Pancreas (tissue), 10 donors: ENCODE data around the gene TMEM187. TPM values are rescaled to one million over a fixed set of nuclear protein-coding genes. Genes with fewer than 3 reads are reported as not detected.

Source experiments
- ATAC-seq, 4 donors: fragments of 200-7000 bp; cut with Tn5 transposase; one replicate each; pipeline versions ENCODE4 v1.8.0 to v1.9.1; 2020; ENCODE audit warnings: mild to moderate bottlenecking in 4 of 4, moderate library complexity in 4 of 4
- DNase-seq, 6 donors: peaks; one replicate each; pipeline ENCODE4 v3.0.0-alpha.2; 2020
- FAIRE-seq: peaks from 2 replicates; lab custom pipeline; 2012; peaks lifted over from hg19 to GRCh38; lab: Jason Lieb, UNC
- H3K27ac ChIP-seq, 4 donors: fragments of 200-600 bp; sonication (generic); 1 replicate in 3 of 4; 2 replicates in 1 of 4; pipeline versions ENCODE4 v1.5.0 to v1.8.0; 2020
- H3K27me3 ChIP-seq, 4 donors: fragments of 200-600 bp; one replicate each; pipeline ENCODE4 v1.8.0; 2021
- H3K36me3 ChIP-seq, 3 donors: fragments of 200-600 bp; sonication (generic) in 1 of 3; one replicate each; pipeline versions ENCODE4 v1.5.0 to v1.8.0; 2020 to 2021
- H3K4me1 ChIP-seq, 3 donors: fragments of 200-600 bp; one replicate each; pipeline ENCODE4 v1.8.0; 2021
- H3K4me3 ChIP-seq, 4 donors: fragments of 200-600 bp; sonication (generic) in 2 of 4; one replicate each; pipeline versions ENCODE4 v1.5.0 to v1.8.0; 2020 to 2021
- H3K9me3 ChIP-seq, 4 donors: fragments of 200-600 bp; one replicate each; pipeline ENCODE4 v1.8.0; 2021
- CTCF ChIP-seq, 4 donors: fragments of 200-600 bp; sonication (generic) in 3 of 4; IDR thresholded peaks; one replicate each; pipeline versions ENCODE4 v1.5.0 to v1.8.0; 2021; ENCODE audit warnings: antibody characterized with exemption in 4 of 4
- WGBS, 2 donors: extraction: QIAGEN DNeasy Blood & Tissue Kit; methylation state at CpG; one replicate each; pipeline ENCODE4 v1.1.7; 2013; 5-methylcytosine and 5-hydroxymethylcytosine counted together
- intact Hi-C, 3 donors: fragments of 100-400 bp; cut with DNase I; formaldehyde crosslinking; loops; one replicate each; pipeline versions ENCODE4 v1.11.1 to v1.14.2; 2022
- polyA plus RNA-seq, 2 donors: library from polyadenylated mRNA; stranded (reverse); fragments of 200-250 nt; gene quantifications; one replicate each; pipeline ENCODE4 v1.2.3, GENCODE V29; 2013
- total RNA-seq, 6 donors: library from RNA; stranded (reverse); fragmentation: NEBNext Ultra II Directional in 4 of 6; extraction: Animal tissue kit (Norgen Biotek cat#: 25700) in 4 of 6; gene quantifications; one replicate each; pipeline versions ENCODE4 v1.2.1 to v1.2.4, GENCODE V29; 2021 to 2023
- donor health status: healthy with polysubstance abuse.
- donor health status: DM: no; HTN: no; CAD: no; lungs with moderate emphysema.
- donor health status: DM: no; HTN: no; CAD: no.
- donor health status: control.
- donor health status: control.
- donor health status: Bipolar disorder and iron deficiency.
- donor health status: DM: yes; HTN: yes; CAD: no.
- donor health status: DM: no; HTN: no; CAD: no.
- donor health status: DM: no; HTN: no; CAD: no.
- donor health status: DM: yes; HTN: yes; CAD: no.

TMEM187 gene, protein sequence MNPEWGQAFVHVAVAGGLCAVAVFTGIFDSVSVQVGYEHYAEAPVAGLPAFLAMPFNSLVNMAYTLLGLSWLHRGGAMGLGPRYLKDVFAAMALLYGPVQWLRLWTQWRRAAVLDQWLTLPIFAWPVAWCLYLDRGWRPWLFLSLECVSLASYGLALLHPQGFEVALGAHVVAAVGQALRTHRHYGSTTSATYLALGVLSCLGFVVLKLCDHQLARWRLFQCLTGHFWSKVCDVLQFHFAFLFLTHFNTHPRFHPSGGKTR
- total RNA-seq = 10 to 100 TPM in 2 of 6 donors, 1 to 10 TPM in 4; 5.7 to 12.4 (median 9.1) TPM
- polyA plus RNA-seq = 1 to 10 TPM; 5.2 to 7.8 TPM

DNA sequence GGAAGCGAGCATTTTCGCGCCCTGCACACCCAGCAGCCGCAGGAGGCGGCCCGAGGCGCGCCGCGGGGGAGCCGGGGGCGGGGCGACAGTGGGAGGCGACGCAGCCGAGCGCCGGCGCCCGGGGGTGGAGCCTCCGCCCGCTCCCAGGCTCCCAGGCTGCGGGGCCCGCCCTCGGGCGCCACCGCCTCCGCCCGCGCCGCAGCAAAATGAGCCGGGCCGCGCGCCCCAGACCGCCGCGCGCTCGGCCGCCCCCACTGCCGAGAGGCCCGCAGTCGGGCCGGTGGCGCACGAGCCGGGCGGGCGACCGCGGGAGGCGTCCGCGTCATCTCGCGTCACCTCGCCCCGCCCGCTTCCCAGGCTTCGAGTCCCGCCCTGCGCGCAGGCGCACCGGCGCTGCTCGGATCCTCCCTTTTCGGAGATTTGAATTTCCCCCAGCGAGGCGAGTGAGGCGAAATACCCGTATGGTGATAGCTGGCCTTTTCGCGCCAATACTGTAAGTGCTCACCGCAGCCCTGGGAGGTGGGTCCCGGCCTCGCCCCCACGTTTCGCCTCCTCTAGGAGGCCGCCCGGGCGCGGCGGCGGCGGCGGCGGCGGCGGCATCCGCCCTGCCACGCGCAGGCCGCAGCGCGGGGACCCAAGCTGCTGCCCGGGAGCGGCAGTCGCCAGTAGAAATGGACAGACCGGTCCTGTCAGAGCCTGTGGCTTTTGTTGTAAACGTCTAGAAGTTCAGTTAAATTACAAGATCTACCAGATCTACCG lies at the start of gene TMEM187:
Gene TMEM187 (plus strand): TSS at position 387 of the 759 bp plus-strand sequence. CDS start 9,309 bp downstream, outside the sequence.
- Histone ChIP-seq H3K27me3 (no peaks in the 10 kb centered on the region), H3K4me1 (peaks cover 0 to 14% (median 0%) of the 10 kb centered on the region in 3 donors), H3K27ac (peak within 1 kb of the TSS; percentile 94 to 99 (median 98)), H3K36me3 (no peaks in the 10 kb centered on the region), H3K9me3 (no peaks in the 10 kb centered on the region), H3K4me3 (peak within 1 kb of the TSS; percentile 66 to 92 (median 78))
- FAIRE-seq (no peak), ATAC-seq (peak; percentile 57 to 70 (median 60)), DNase-seq (peak; percentile 82 to 94 (median 92))
- 0 to 4% methylated on average over 15 to 101 of the region's 103 CpGs for WGBS, 2 donors
- TF ChIP-seq CTCF (IDR thresholded peaks at IDR 0.05) = no peak
- intact Hi-C loops = no loop called here

DNA sequence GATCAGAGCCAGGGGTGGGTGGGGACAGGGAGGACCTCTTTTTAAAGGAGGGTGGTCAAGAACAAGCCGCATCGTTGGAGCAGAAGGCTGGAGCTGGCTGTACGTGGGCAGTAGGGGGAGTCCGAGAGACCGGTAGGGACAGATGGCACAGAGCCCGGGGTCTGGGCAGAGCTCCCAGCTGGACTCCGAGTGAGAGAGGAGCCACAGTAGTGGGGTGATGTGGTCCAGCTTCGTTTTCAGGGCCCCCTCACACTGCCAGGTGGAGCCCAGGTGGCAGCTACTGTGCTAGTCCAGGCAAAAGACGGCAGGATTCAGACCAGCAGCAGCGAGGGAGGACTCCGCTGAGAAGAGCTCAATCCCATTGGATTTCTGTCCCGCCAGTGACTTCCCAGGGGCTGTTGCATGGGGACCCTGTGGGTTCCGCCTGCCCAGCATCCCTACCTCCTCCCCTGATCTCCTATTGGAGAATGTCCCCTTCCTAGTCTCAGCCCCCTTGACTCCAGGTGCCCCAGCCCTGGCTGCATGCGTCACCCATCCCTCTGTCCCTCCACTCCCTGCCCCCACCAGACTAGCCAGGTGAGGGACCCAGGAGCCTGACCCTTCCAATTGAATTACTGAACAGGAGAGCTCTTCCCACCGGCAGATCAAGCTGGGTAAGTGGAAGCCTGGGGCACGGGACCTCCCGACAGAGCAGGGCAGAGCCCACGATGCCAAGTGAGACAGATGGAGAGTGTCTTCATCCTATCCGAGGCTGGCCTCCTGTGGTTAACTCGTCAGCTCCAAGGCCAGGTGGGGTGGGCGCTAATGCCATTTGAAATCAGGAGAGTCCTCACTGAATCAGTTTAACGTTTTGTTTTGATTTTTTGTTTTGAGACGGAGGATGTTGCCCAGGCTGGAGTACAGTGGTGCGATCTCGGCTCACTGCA lies 49.4 kb upstream of the TMEM187 start:
- Histone ChIP-seq H3K27me3 (no peaks in the 10 kb centered on the region), H3K36me3 (no peaks in the 10 kb centered on the region), H3K9me3 (no peaks in the 10 kb centered on the region), H3K4me3 (no peak overlapping the region), H3K4me1 (peaks cover 0 to 3% (median 0%) of the 10 kb centered on the region in 3 donors), H3K27ac (no peak overlapping the region)
- intact Hi-C loops = no loop called here
- no peak for FAIRE-seq
- 33 to 45% methylated on average over 25 of the region's 25 CpGs for WGBS, 2 donors
- peak; percentile 70 to 94 (median 84) for DNase-seq
- TF ChIP-seq CTCF (IDR thresholded peaks at IDR 0.05) = peak; percentile 22 to 51 (median 26)
- ATAC-seq = peak; percentile 69 to 83 (median 78)

GRCh38 chrX:153924149-153924861 lies 48.2 kb upstream of the TMEM187 start:
- no peaks in the 10 kb centered on the region for H3K27me3 ChIP-seq
- peaks cover 0 to 12% (median 9%) of the 10 kb centered on the region in 3 donors for H3K4me1 ChIP-seq
- H3K27ac ChIP-seq = no peak overlapping the region
- ATAC-seq (no peak), FAIRE-seq (no peak), DNase-seq (peak in 1 of 6 donors; percentile 36)
- intact Hi-C loops = no loop called here
- TF ChIP-seq CTCF (IDR thresholded peaks at IDR 0.05) = no peak
- no peak overlapping the region for H3K4me3 ChIP-seq
- no peaks in the 10 kb centered on the region for H3K36me3 ChIP-seq
- H3K9me3 ChIP-seq = no peaks in the 10 kb centered on the region
- 40 to 55% methylated on average over 14 of the region's 14 CpGs for WGBS, 2 donors

- H3K27me3 ChIP-seq = no peaks in the 10 kb centered on the region
- peaks cover 0 to 13% (median 9%) of the 10 kb centered on the region in 3 donors for H3K4me1 ChIP-seq
- TF ChIP-seq CTCF (IDR thresholded peaks at IDR 0.05) = no peak
- intact Hi-C loops = no loop called here
- peak overlapping the region in 1 of 4 donors; percentile 27 for H3K4me3 ChIP-seq
- ATAC-seq (no peak), DNase-seq (peak in 1 of 6 donors; percentile 29), FAIRE-seq (no peak)
- 73 to 76% methylated on average over 4 of the region's 4 CpGs for WGBS, 2 donors
- peak overlapping the region in 1 of 4 donors; percentile 12 for H3K27ac ChIP-seq
- H3K9me3 ChIP-seq = no peaks in the 10 kb centered on the region
- H3K36me3 ChIP-seq = no peaks in the 10 kb centered on the region
Measured at GRCh38 chrX:153925387-153925738, 47.2 kb upstream of the TMEM187 start.
